ENCODE measurements around the gene PER1. TPM values are rescaled to one million over a fixed set of nuclear protein-coding genes. Genes with fewer than 3 reads are reported as not detected.

Gene PER1
- total and polyA plus RNA-seq, 2 of the 8 experiments (the other 6 are each of a cell fraction or from before 2014, with no cell fraction given): 9.6 to 38.0 TPM

GRCh38 chr17:8162997-8163977 lies 11.1 kb upstream of the PER1 start (continued):
- TF ChIP-seq, protein P1, sequence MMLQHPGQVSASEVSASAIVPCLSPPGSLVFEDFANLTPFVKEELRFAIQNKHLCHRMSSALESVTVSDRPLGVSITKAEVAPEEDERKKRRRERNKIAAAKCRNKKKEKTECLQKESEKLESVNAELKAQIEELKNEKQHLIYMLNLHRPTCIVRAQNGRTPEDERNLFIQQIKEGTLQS (IDR thresholded peaks at IDR 0.05; ENCODE audit: insufficient read depth, low read depth, low read length): no peak
- no peak for TF ChIP-seq NRF1 (IDR thresholded peaks at IDR 0.05; ENCODE audit: low read depth, low read length)
- no peak; a peak in 1 of 4 replicates for TF ChIP-seq SIN3A (conservative IDR thresholded peaks at IDR 0.05 in 1 of 2, IDR thresholded peaks at IDR 0.05 in 1 of 2; ENCODE audit: low read depth in 1 of 2, low read length in 2 of 2)
- peak; percentile 68 for TF ChIP-seq TAF7 (optimal IDR thresholded peaks at IDR 0.05; ENCODE audit: borderline replicate concordance, low read depth, low read length)
- no peak for TF ChIP-seq SIX5 (IDR thresholded peaks at IDR 0.05; ENCODE audit: low read depth, low read length)
- no peak for TF ChIP-seq CHD2 (IDR thresholded peaks at IDR 0.05; ENCODE audit: low read length)
- TF ChIP-seq JUND (IDR thresholded peaks at IDR 0.05; ENCODE audit: low read length): no peak
- no peak for TF ChIP-seq YY1 (IDR thresholded peaks at IDR 0.05; ENCODE audit: low read depth, low read length)
- no peak for TF ChIP-seq CBX5 (IDR thresholded peaks at IDR 0.05; ENCODE audit: low read depth, low read length)
- TF ChIP-seq RBBP5 (IDR thresholded peaks at IDR 0.05; ENCODE audit: borderline replicate concordance, low read depth, low read length): no peak
- TF ChIP-seq FOSL1 (IDR thresholded peaks at IDR 0.05; ENCODE audit: insufficient read depth, low read depth, low read length): no peak
- TF ChIP-seq GABPA (IDR thresholded peaks at IDR 0.05; ENCODE audit: borderline replicate concordance, insufficient read depth, low read length): no peak
- peak; percentile 48 to 59 for TF ChIP-seq POLR2A (IDR thresholded peaks at IDR 0.05; ENCODE audit: control extremely low read depth in 1 of 2, low read depth in 2 of 2, low read length in 2 of 2)
- no peak for TF ChIP-seq ZNF274 (IDR thresholded peaks at IDR 0.05; ENCODE audit: borderline replicate concordance, extremely low read depth, low read length)
- no peak for TF ChIP-seq BACH1 (IDR thresholded peaks at IDR 0.05; ENCODE audit: low read length)
- TF ChIP-seq SP4 (IDR thresholded peaks at IDR 0.05; ENCODE audit: low read length): no peak
- no peak for TF ChIP-seq POU5F1 (IDR thresholded peaks at IDR 0.05; ENCODE audit: low read depth, low read length)
- peak; percentile 69; the same call in 1 of the 2 replicates for TF ChIP-seq TBP (IDR thresholded peaks at IDR 0.05; ENCODE audit: low read depth, low read length)
- TF ChIP-seq JUN (IDR thresholded peaks at IDR 0.05; ENCODE audit: low read depth, low read length): no peak
- TF ChIP-seq NANOG (IDR thresholded peaks at IDR 0.05; ENCODE audit: insufficient read depth, low read depth, low read length, poor library complexity, severe bottlenecking): no peak
- TF ChIP-seq KDM1A (IDR thresholded peaks at IDR 0.05; ENCODE audit: borderline replicate concordance, low read length): no peak
- no peak for TF ChIP-seq CHD1 (IDR thresholded peaks at IDR 0.05; ENCODE audit: low read depth, low read length)
- TF ChIP-seq BRCA1 (IDR thresholded peaks at IDR 0.05; ENCODE audit: low read depth, low read length): no peak
- TF ChIP-seq HDAC2 (IDR thresholded peaks at IDR 0.05; ENCODE audit: borderline replicate concordance in 1 of 2, low read depth in 2 of 2, low read length in 2 of 2): no peak

All from H1 (cell line).